CD4-positive, alpha-beta T cell treated with Interleukin-4 for 1 hour (primary cell): ENCODE results near the gene CATSPERB.
A peak's percentile ranks its signal among the peaks of the same experiment; 100 is the strongest.
"Not testable (repeated sequence)": the region's sequence is repeated elsewhere in the genome, so short reads cannot be mapped to it uniquely, and the experiment has no call there.

Experiments used
- DNase-seq, 2 donors: peaks; one replicate each; pipeline ENCODE4 v3.0.0-alpha.2; 2020 to 2022

Gene CATSPERB

DNA sequence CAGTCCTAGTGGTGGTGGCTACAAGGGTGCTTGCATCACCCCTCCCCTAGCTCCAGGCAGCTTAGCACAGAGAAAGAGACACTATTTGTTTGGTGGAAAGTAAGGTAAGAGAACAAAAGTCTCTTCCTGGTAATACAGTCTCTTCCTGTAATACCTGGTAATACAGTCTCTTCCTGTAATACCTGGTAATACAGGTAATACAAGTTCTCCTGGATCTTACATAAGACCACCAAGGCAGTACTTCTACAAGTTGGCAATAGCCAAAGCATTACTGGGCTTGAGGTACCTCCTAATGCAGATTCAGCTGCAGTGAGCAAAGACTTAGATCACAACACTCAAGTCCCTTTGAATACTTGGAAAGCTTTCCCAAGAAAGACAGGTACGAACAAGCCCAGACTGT, 77.0 kb downstream of the CATSPERB start:
- DNase-seq: no peak

DNA sequence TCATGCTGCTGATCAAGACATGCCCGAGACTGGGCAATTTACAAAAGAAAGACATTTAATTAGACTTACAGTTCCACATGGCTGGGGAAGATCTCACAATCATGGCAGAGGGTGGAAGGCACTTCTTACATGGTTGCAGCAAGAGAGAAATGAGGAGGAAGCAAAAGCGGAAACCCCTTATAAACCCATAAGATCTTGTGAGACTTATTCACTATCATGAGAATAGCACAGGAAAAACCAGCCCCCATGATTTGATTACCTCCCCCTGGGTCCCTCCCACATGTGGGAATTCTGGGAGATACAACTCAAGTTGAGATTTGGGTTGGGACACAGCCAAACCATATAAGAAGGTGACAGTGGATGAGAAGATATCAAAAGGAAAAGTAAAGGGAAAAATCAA, 78.4 kb downstream of the CATSPERB start:
- no peak for DNase-seq

DNA sequence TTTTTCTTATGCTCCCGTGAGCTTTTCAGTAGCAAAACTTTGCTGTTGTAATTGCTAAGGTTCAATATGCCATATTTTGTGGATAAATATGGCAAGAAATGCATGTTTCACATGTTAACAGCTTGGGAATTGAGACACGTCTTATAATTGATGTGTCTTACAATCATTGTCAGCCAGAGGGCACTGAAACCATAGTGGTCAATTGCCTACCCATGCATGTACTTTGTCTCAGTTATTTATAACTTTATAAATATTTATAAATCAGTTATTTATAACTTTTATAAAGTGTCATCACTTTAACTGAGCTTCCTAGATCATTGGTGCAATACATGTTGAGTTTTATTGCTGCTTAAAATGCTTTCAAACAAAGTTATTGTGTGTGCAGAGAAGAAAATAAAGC, 82.0 kb downstream of the CATSPERB start:
- DNase-seq: peak in 1 of 2 donors; percentile 40

DNA sequence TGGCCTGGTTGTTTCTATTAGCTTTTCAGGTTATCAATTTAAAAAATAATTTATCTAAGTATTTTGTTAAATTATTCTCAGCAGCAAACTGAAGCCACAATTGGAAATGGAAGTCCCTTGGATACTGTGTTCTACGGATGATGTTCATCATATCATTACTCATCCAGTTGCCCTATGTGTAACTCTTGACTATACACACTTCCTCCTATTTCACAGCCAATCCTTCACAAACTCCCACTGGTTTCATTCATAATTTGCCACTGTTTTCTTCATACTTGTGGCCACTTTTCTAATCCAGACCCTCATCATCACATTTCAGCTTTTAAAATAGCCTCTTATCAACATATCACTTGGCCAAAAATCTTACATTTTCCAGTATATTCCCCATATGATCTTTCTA, 84.0 kb downstream of the CATSPERB start:
- DNase-seq: no peak

- DNase-seq: no peak
Measured at GRCh38 chr14:91636604-91637003, 95.3 kb downstream of the CATSPERB start.

DNA sequence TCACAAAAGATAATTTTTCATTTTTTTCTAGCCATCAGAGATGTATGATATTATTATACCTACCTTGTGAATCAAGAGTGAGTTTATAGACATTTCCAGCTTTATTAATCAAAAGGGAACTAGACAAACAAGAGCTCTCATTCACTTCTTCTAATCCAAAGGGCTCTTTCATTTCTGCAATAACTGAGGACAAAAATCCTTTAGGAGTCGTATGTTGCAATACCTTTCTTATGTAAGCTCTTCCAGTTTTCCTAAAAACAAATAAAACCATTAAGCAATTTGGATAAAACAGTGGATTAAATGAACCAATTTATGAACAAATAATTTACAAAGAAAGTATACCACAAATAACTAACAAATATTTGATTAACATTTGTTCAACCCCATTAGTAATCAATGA, 107.1 kb downstream of the CATSPERB start:
- DNase-seq: no peak

DNA sequence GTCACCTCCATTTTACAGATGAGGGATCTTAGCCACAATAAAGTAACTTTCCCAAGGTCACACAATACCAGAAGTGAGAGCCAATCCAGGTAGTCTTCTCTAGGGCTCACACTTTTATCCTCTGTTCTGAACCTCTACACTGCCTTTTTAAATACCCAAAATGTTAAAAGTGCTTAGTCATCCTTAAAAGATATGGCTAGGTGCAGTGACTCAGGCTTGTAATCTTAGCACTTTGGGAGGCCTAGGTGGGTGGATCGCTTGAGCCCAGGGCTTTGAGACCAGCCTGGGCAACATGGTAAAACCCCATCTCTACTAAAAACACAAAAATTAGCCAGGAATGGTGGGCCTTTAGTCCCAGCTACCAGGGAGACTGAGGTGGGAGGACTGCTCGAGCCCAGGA, 117.7 kb downstream of the CATSPERB start:
- no peak for DNase-seq

DNA sequence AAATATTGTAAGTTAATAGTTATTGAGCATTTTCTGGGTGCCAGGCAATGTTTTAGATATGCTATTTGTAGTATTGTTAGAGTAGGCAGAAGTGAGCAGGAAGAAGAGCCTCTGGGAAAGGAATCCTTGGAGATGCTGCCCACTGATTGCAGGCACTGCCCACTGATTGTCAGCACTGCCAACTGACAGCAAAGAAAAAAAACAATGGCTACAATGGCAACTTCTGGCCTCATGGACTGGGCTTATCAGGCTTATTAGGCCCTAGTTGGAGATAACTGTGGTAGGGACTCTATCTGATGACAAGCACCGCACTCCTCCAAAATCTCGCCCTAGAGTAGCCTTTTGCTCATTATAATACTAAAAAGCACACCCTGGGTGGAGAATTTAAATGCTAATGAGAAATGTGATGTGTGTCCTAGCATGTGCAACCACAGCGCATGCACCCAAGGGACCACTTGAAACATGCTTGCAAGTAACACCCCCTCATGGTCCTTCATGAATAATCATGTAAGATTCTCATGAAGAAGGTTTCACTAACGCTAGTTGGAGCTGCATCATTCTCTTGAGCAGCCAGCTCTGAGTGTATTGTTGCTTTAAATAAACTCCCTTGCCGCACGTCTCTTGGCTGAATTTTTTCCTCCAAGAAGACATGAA, 118.3 kb downstream of the CATSPERB start:
- DNase-seq: no peak

- no peak for DNase-seq
Measured at GRCh38 chr14:91611528-91611927, 120.4 kb downstream of the CATSPERB start.

DNA sequence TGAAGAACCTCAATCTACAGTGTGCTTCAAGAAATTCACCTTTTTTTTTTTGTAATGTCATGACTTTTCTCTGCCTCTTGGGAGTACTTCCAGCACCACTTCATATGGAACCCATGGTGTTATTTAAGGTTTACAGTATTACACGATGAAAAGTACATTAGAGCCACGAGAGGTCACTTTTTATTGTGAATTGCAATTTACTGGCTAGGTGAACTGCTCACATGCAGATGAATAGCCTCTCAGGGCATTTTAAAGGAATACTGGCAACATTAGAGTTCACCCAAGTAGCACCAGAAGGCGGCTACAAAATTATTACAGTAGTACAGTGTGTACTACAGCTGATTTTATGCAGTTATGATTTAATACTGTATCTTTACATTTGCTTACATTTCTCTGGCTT, 122.7 kb downstream of the CATSPERB start:
- DNase-seq: no peak

GRCh38 chr14:91607322-91608047, 124.4 kb downstream of the CATSPERB start:
- no peak for DNase-seq

GRCh38 chr14:91606851-91607250, 125.0 kb downstream of the CATSPERB start:
- DNase-seq: no peak

GRCh38 chr14:91604611-91605010, 127.3 kb downstream of the CATSPERB start:
- not testable (repeated sequence) for DNase-seq

DNA sequence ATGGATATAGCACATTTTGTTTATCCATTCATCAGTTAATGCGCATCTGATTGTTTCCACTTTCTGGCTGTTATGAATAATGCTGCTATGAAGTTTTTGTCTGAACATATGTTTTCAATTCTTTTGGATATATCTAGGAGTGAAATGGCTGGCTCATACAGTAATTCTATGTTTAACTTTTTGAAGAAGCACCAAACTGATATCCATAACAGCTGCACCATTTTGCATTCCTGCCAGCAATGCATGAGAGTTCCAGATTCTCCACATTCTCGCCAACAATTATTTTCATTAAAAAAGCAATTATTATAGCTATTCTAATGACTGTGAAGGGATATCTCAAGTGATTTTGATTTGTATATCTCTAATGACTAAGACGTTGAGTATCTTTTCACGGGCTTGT, 131.9 kb downstream of the CATSPERB start:
- DNase-seq: no peak

GRCh38 chr14:91595736-91596135, 136.2 kb downstream of the CATSPERB start:
- no peak for DNase-seq

DNA sequence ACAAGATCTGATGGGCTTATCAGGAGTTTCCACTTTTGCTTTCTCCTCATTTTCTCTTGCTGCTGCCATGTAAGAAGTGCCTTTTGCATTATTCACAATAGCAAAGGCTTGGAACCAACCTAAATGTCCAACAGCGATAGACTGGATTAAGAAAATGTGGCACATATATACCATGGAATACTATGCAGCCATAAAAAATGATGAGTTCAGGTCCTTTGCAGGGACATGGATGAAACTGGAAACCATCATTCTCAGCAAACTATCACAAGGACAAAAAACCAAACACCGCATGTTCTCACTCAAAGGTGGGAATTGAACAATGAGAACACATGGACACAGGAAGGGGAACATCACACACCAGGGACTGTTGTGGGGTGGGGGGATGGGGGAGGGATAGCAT, 137.9 kb downstream of the CATSPERB start:
- DNase-seq: not testable (repeated sequence)

DNA sequence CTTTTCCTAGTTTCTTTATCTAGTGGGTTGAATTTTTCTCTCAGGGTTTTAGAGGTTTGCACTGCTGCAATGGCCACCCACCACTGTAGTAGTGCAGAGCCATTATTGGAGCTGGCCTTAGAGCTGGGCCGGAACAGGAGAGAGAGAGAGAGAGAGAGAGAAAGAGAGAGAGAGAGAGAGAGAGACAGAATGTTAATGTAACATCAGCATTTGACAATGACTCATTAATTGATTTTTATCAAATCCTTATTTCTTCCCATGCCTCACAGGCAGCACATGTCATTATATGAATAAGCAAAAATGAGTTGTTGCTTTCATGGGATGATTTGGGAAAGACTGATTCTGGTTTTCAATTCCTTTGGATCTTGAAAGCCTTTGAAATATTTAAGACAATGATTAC, 145.5 kb downstream of the CATSPERB start:
- DNase-seq: no peak

- DNase-seq: no peak
Measured at GRCh38 chr14:91585856-91586255, 146.0 kb downstream of the CATSPERB start.

DNA sequence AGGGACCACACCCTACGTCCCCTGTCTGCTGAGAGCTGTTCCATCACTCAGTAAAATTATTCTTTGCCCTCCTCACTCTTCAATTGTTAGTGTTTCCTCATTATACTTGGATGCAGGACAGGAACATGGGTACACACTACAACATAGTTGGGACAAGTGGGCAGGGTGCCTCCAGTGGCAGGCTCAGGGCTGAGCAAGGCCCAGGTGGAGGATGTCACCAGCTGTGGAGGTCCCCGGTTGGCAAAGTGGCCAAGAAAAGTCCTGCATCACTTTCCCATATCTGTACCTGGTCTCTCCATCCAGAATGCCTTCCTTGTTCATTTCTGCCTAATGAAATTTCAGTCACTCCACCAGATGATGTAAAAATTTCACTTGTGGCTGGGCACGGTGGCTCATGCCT, 149.1 kb downstream of the CATSPERB start:
- no peak for DNase-seq

GRCh38 chr14:91580876-91581577, 150.9 kb downstream of the CATSPERB start:
- DNase-seq: no peak

GRCh38 chr14:91577632-91578233, 154.2 kb downstream of the CATSPERB start:
- DNase-seq: no peak

- no peak for DNase-seq
Measured at GRCh38 chr14:91575469-91576208, 156.2 kb downstream of the CATSPERB start.
